ENCODE measurements around the gene IQGAP1.
A peak's percentile ranks its signal among the peaks of the same experiment; 100 is the strongest.

- TF ChIP-seq, protein P1, sequence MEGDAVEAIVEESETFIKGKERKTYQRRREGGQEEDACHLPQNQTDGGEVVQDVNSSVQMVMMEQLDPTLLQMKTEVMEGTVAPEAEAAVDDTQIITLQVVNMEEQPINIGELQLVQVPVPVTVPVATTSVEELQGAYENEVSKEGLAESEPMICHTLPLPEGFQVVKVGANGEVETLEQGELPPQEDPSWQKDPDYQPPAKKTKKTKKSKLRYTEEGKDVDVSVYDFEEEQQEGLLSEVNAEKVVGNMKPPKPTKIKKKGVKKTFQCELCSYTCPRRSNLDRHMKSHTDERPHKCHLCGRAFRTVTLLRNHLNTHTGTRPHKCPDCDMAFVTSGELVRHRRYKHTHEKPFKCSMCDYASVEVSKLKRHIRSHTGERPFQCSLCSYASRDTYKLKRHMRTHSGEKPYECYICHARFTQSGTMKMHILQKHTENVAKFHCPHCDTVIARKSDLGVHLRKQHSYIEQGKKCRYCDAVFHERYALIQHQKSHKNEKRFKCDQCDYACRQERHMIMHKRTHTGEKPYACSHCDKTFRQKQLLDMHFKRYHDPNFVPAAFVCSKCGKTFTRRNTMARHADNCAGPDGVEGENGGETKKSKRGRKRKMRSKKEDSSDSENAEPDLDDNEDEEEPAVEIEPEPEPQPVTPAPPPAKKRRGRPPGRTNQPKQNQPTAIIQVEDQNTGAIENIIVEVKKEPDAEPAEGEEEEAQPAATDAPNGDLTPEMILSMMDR (IDR thresholded peaks at IDR 0.05; ENCODE audit: low read length) = peak; percentile 47
- TF ChIP-seq EZH2 (IDR thresholded peaks at IDR 0.05; ENCODE audit: borderline replicate concordance, low read length) = no peak
Observed at GRCh38 chr15:90545095-90545494, 157.1 kb downstream of the IQGAP1 start.

Measured in OCI-LY1 (cell line).